Keratinocyte (primary cell): Measurements from ENCODE around the gene CERK.

Source experiments
- CTCF ChIP-seq, 3 experiments: IDR thresholded peaks in 1 of 3; conservative IDR thresholded peaks in 1 of 3; optimal IDR thresholded peaks in 1 of 3; 2 replicates in 2 of 3; 3 replicates in 1 of 3; pipeline versions ENCODE3 to v1.5.1; 2011; ENCODE audit warnings: low read length in 3 of 3, mild to moderate bottlenecking in 3 of 3, moderate library complexity in 2 of 3, control low read depth in 1 of 3, inconsistent platforms in 1 of 3; ENCODE audit not compliant: insufficient read depth in 2 of 3; ENCODE audit errors: extremely low read depth in 1 of 3
- EZH2 ChIP-seq: IDR thresholded peaks from one replicate; pipeline ENCODE4 v1.6.1; 2012; ENCODE audit warnings: inconsistent platforms, mild to moderate bottlenecking, low read length, moderate library complexity

GRCh38 chr22:46752988-46753310 lies 14.9 kb upstream of the CERK start:
- no peak for TF ChIP-seq CTCF (optimal IDR thresholded peaks at IDR 0.05 in 1 of 3, IDR thresholded peaks at IDR 0.05 in 1 of 3, conservative IDR thresholded peaks at IDR 0.05 in 1 of 3; ENCODE audit: extremely low read depth in 1 of 3, insufficient read depth in 2 of 3, low read length in 3 of 3)
- no peak for TF ChIP-seq EZH2
